ENCODE measurements around the gene TRIM42.

The TRIM42 gene

GRCh38 chr3:140655678-140656077, 22.2 kb upstream of the TRIM42 start:
- Histone ChIP-seq H3K9me3 (ENCODE audit: control insufficient read depth, insufficient read depth, low read depth, low read length) (no peaks in the 10 kb centered on the region), H3K27ac (ENCODE audit: extremely low read depth, low read depth, low read length) (no peak overlapping the region), H3K4me3 (ENCODE audit: low read depth, low read length) (no peak overlapping the region), H3K4me1 (ENCODE audit: control insufficient read depth, insufficient read depth, low read length) (no peaks in the 10 kb centered on the region), H3K36me3 (ENCODE audit: control insufficient read depth in 2 of 2, insufficient read depth in 1 of 2, low read length in 2 of 2) (no peaks in the 10 kb centered on the region)
- ChIA-PET CTCF (no interaction called here), POLR2A (no interaction called here)
- TF ChIP-seq ZNF558 (tag by site-specific recombination; IDR thresholded peaks at IDR 0.05) (no peak), ZNF48 (tag by site-specific recombination; IDR thresholded peaks at IDR 0.05) (no peak), TSHZ1 (tag by site-specific recombination; IDR thresholded peaks at IDR 0.05; ENCODE audit: borderline replicate concordance) (no peak), MZF1 (tag by site-specific recombination; IDR thresholded peaks at IDR 0.05; ENCODE audit: borderline replicate concordance) (no peak), OSR2 (tag by site-specific recombination; IDR thresholded peaks at IDR 0.05) (no peak), KLF1 (tag by site-specific recombination; IDR thresholded peaks at IDR 0.05) (no peak), ATF2 (tag by site-specific recombination; IDR thresholded peaks at IDR 0.05; ENCODE audit: low read depth) (no peak)
- TF ChIP-seq, protein P1, sequence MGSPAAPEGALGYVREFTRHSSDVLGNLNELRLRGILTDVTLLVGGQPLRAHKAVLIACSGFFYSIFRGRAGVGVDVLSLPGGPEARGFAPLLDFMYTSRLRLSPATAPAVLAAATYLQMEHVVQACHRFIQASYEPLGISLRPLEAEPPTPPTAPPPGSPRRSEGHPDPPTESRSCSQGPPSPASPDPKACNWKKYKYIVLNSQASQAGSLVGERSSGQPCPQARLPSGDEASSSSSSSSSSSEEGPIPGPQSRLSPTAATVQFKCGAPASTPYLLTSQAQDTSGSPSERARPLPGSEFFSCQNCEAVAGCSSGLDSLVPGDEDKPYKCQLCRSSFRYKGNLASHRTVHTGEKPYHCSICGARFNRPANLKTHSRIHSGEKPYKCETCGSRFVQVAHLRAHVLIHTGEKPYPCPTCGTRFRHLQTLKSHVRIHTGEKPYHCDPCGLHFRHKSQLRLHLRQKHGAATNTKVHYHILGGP (tag by site-specific recombination; IDR thresholded peaks at IDR 0.05) = no peak

GRCh38 chr3:140664111-140664510, 13.8 kb upstream of the TRIM42 start:
- POLR2A ChIA-PET = no interaction called here
- Histone ChIP-seq H3K36me3 (ENCODE audit: control insufficient read depth in 2 of 2, insufficient read depth in 1 of 2, low read length in 2 of 2) (no peaks in the 10 kb centered on the region), H3K4me3 (ENCODE audit: low read depth, low read length) (no peak overlapping the region), H3K9me3 (ENCODE audit: control insufficient read depth, insufficient read depth, low read depth, low read length) (no peaks in the 10 kb centered on the region), H3K27ac (ENCODE audit: extremely low read depth, low read depth, low read length) (no peak overlapping the region), H3K4me1 (ENCODE audit: control insufficient read depth, insufficient read depth, low read length) (no peaks in the 10 kb centered on the region)
- no peak for TF ChIP-seq ZFP37 (tag by site-specific recombination; IDR thresholded peaks at IDR 0.05)
- TF ChIP-seq ZNF549 (tag by site-specific recombination; IDR thresholded peaks at IDR 0.05) = no peak
- TF ChIP-seq PRDM10 (tag by site-specific recombination; IDR thresholded peaks at IDR 0.05) = no peak
- TF ChIP-seq, protein P2, sequence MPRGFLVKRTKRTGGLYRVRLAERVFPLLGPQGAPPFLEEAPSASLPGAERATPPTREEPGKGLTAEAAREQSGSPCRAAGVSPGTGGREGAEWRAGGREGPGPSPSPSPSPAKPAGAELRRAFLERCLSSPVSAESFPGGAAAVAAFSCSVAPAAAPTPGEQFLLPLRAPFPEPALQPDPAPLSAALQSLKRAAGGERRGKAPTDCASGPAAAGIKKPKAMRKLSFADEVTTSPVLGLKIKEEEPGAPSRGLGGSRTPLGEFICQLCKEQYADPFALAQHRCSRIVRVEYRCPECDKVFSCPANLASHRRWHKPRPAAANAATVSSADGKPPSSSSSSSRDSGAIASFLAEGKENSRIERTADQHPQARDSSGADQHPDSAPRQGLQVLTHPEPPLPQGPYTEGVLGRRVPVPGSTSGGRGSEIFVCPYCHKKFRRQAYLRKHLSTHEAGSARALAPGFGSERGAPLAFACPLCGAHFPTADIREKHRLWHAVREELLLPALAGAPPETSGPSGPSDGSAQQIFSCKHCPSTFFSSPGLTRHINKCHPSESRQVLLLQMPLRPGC (tag by site-specific recombination; IDR thresholded peaks at IDR 0.05) = no peak
- TF ChIP-seq TCF7L2 (IDR thresholded peaks at IDR 0.05; ENCODE audit: borderline replicate concordance, low read depth, low read length) = no peak
- CTCF ChIA-PET = no interaction called here
